HG03108 (cell line): Measurements from ENCODE around the gene ANKMY1.

ENCODE experiments used
- ATAC-seq: cut with Tn5 transposase; IDR thresholded peaks from one replicate; pipeline ENCODE4 v1.9.1; 2021; ENCODE audit warnings: moderate library complexity; ENCODE audit not compliant: unreplicated experiment

ANKMY1 gene

DNA sequence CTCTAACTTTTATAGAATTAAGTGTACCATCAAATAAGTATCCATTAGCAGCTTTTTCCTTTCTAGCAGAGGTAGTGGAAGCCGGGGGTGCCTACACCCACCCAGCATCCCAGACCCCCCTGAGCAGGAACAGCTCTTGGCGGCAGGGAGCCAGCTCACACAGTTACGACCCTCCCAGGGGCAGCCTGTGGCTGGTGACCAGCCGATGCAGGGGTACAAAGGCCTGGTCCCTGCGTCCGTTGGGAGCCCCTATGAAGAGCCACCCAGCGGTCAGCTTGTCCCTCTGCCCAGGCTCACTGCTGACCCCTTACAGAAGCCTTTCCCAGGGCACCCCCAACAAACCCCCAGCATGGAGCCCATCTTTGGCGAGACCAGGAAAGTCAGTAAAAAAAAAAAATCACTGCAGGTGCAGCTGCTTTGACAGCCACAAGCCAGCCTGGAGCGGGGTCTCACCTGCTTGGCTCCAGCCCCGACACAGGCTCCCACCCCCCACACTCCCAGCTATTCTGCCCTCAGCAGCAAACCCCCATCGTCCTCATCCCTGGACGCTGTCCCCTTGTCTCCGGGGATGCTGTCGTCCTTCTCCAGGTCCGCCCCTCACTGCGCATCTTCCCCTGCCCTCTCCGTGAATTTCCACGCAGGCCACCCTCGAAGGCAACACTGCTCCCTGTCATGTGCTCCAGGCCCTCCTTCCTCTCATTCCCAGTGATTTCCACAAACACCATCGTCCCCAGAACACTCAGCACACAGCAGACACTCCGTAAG, 79.3 kb downstream of the ANKMY1 start:
- no peak for ATAC-seq

DNA sequence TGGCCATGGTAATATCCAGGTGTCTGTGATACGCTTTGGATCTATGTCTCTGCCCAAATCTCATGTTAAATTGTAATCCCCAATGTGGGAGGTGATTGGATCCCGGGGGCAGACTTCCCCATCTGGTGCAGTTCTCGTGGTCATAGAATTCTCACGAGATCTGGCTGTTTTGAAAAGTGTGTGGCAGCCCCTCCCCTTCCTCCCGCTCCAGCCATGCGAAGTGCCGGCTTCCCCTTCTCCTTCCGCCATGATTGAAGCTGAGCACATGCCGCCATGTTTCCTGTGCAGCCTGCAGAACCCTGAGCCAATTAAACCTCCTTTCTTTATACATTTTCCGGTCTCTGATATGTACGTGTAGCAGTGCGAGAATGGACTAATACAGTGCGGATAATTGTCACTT, 79.9 kb downstream of the ANKMY1 start:
- no peak for ATAC-seq

DNA sequence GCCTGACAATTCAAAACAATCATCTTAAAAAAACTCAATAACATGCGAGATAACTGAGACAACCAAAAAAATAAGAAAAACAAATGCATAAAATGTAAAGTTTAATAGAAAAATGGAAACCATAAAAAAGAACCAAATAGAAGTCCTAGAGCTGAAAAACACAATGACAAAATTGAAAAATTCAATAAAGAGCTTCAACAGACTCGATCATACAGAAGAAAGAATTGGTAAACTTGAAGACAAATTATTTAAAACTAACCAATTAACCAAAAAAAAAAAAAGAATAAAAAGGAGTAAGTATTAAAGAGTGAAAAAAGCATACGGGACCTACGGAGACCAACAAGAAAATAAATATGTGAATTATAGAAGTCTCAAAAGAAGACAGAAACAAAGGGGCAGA, 84.6 kb downstream of the ANKMY1 start:
- no peak for ATAC-seq

DNA sequence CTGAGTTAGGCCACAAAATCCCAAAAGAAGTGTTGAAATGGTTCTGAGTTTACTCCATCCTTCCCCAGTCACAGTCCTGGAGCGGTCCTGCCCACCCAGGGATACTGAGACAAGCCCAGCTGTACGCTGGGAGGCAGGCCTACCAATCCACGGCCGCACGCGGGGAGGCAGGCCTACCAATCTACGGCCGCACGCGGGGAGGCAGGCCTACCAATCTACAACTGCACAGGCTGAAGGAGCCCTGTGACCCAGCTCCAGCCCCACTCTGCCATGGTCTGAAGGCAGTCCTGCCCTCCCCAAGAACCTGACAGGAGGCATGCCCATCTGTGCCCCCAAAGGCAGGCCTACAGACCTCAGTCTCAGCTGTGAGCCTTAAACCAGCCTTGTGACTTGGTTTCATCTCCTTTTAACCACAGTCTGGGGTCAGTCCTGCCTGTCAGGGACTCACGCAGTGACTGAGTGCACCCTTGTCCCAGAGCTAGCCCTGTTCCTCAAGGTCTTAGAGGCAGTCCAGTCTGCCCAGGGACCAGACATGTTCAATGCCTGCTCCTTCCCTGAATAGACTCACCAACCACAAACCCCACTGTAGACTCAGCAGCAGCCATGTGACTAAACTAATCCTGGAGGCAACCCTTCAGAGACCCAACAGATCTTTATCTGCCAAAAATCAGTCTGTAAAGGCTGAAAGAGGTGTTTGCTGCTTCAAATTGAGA, 85.6 kb downstream of the ANKMY1 start:
- ATAC-seq = no peak

DNA sequence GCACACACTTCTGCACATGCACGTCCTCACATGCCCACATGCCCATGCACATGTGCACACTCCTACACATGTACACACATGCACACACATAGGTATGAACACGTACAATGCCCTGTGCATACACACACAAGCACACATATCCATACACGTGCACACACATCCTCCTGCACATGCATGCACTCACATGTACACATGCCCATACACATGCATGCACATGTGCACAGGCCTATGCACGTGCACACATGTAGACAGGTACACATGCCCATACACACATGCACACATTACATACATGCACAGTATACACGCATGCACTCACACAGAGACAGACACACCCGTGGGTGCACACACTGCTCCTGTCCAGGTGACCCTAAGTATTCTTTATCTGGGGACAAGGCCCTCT, 88.0 kb downstream of the ANKMY1 start:
- ATAC-seq = no peak

DNA sequence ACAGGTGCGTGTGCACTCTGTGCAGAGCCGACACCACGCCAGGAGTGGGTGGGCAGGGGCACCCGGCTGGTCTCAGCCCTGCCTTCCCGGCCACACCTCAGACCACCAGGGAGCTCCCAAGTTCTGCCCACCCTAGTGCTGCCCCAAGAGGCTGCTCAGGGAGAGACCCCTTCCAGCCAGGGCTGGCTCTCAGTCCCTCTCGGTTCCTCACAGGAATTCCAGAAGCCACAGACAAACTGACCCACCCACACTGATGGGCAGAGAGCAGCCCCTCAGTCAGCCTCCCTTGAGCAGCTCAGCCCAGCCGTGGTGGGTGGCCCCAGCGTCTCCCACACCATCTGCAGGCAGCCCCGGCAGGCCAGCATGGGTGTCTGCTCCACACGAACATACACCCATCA, 88.5 kb downstream of the ANKMY1 start:
- no peak for ATAC-seq

DNA sequence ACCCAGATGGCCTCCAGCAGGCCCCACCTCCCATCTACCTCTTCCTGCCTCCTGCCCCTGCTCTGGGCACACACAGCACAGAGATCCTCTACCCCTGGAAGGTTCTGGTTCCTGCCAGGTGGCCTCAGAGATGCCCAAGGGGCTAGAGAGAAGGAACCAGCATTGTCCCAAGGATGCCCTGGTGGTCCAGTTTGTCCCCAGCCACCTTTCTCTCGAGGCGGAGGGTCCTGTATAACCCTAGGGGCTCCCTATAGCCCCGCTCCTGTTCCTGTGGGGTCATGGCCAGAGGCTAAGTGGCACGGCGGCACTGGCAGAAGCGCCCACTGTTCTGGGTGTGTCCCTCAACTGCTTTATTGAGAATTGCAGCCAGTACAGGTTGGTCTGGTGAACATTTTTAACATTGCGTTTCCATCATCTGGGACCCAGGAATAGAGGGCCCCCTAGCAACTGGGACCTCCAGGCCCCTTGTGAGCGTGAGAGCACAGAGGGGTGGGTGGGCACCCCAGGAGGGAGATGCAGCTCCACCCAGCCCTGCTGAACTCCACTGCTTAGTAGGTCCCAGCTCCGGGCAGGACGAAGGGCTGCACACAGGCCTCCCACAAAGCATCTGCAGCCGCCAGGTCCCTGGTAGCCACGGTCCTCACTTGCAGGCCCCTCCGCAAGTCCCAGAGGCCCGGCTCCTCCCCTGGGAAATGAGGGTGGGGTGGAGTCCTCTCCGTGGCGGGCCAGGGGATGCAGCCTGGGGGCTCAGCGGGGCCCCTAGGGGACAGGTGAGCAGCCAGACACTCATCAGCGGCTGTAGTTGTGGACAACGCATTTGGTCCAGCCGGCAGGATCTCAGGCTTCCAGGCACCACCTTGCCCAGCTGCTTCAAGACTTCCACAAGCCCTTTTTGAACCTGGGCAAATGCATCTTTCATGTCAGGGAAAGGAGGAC, 89.2 kb downstream of the ANKMY1 start:
- no peak for ATAC-seq

DNA sequence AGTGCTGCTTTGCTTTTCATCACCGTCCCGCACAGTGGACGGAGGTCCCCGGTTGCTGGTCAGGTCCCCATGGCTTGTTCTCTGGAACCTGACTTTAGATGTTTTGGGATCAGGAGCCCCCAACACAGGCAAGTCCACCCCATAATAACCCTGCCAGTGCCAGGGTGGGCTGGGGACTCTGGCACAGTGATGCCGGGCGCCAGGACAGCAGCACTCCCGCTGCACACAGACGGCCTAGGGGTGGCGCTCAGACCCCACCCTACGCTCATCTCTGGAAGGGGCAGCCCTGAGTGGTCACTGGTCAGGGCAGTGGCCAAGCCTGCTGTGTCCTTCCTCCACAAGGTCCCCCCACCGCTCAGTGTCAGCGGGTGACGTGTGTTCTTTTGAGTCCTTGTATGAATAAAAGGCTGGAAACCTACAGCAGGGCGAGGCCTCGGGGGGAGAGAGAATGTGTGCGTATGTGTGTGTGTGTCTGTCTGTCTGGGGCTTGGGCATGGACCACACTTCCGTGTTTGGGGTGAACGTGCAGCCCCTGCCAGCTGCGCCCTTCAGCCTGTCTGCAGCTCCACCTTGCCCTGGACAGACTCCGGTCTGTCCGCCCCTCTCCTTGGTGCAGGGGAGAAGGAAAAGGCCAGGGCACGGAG, 90.0 kb downstream of the ANKMY1 start:
- ATAC-seq = no peak

DNA sequence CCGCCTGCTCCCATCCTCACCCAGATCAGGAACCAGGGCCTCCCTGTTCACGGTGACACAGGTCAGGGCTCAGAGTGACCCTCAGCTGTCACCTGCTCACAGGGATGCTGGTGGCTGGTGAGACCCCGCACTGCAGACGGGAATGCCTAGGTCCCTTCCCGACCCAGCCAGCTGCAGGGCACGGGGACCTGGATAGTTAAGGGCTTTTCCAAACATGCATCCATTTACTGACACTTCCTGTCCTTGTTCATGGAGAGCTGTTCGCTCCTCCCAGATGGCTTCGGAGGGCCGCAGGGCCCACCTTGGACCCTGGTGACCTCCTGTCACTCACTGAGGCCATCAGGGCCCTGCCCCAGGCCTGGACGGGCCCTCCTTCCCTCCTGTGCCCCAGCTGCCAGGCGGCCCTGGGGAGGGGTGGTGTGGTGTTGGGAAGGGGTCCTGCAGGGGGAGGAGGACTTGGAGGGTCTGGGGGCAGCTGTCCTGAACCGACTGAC, 90.6 kb downstream of the ANKMY1 start:
- ATAC-seq = no peak

DNA sequence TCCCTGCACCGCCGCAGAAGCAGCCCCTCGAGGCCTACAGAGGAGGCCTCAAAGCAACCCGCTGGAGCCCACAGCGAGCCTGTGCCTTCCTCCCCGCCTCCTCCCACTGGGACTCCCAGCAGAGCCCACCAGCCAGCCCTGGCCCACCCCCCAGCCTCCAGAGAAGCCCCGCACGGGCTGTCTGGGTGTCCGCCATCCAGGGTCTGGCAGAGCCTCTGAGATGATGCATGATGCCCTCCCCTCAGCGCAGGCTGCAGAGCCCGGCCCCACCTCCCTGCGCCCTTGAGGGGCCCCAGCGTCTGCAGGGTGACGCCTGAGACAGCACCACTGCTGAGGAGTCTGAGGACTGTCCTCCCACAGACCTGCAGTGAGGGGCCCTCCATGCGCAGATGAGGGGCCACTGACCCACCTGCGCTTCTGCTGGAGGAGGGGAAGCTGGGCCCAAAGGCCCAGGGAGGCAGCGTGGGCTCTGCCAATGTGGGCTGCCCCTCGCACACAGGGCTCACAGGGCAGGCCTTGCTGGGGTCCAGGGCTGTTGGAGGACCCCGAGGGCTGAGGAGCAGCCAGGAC, 91.1 kb downstream of the ANKMY1 start:
- no peak for ATAC-seq

DNA sequence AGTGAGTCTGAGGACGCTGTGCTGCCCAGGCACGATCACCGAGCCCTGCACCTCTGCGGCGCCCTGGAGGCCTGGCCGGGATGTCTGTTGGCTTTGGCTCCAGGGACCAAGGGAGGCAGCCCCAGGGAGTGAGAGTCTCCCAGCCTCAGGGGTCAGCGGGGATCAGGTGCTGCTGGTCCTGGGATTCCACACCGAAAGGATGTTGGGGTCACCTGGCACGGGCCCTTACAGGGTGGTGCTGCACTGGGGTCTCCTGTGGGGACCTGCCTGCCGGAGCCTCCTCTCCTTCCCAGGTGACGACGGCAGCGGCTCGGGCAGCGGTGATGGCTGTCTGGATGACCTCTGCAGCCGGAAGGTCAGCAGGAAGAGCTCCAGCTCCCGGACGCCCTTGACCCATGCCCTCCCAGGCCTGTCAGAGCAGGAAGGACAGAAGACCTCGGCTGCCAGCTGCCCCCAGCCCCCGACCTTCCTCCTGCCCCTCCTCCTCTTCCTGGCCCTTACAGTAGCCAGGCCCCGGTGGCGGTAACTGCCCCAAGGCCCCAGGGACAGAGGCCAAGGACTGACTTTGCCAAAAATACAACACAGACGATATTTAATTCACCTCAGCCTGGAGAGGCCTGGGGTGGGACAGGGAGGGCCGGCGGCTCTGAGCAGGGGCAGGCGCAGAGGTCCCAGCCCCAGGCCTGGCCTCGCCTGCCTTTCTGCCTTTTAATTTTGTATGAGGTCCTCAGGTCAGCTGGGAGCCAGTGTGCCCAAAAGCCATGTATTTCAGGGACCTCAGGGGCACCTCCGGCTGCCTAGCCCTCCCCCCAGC, 91.8 kb downstream of the ANKMY1 start:
- no peak for ATAC-seq

DNA sequence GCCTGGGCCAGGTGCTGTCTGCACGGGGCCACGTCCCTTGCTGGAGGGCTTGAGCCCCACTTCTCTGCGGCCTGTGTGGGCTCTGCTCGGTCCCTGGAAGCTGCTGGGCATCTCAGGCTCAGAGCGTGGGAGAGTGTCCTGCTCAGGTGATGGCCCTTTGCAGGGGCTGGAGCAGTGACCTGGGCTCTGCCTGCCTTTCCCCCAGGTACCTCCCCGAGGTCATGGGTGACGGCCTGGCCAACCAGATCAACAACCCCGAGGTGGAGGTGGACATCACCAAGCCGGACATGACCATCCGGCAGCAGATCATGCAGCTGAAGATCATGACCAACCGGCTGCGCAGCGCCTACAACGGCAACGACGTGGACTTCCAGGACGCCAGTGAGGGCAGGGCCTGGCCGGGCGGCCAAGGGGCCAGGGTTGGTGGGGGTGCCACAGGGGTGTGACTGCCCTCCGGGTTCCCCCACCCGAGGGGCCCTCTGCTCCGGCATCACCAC, 92.5 kb downstream of the ANKMY1 start:
- no peak for ATAC-seq

DNA sequence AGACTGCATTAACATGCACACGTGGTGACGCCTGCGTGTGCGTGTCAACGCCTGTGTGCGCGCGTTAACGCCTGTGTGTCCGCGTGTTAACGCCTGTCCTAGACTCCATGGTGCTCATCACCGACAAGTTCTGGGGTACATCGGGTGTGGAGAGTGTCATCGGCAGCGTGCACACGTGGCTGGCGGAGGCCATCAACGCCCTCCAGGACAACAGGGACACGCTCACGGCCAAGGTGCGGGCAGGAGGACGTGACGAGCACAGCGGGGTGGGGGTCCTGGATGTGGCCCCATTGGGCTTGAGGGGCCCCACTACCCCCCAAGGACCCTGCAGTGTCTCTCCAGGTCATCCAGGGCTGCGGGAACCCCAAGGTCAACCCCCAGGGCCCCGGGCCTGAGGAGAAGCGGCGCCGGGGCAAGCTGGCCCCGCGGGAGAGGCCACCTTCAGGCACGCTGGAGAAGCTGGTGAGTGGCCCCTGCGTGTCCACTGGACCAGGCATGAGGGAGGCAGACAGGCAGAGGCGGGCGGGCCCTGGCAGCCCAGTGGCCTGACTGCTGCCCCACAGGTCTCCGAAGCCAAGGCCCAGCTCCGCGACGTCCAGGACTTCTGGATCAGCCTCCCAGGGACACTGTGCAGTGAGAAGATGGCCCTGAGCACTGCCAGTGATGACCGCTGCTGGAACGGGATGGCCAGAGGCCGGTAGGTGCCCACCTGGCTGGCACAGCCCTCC, 93.1 kb downstream of the ANKMY1 start:
- no peak for ATAC-seq

DNA sequence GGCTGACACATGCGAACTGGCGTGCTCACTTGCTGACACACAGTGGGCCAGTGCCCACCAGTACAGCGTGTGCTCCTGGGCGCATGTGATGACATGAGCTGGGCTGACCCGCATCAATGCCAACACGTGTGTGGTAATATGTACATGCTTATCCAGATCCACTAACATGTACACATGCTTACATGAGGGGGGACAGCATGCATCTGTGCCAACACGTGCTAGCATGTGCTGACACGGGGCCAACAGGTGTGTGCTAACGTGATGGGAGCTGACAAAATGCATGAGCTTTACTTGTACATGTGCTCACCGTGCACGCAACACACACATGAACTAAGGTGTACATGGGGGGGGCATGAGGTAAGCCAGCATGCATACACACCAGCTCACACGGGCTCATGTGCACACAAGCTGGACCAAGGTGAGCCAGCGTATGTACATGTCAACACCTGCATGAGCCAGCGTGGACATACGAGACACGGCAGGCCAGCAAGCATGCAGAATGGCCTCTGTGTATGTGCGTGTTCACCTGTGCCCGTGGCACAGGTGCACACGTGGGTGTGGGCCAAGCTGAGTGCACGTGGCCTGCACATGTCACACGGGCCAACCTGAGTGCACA, 93.8 kb downstream of the ANKMY1 start:
- no peak for ATAC-seq

DNA sequence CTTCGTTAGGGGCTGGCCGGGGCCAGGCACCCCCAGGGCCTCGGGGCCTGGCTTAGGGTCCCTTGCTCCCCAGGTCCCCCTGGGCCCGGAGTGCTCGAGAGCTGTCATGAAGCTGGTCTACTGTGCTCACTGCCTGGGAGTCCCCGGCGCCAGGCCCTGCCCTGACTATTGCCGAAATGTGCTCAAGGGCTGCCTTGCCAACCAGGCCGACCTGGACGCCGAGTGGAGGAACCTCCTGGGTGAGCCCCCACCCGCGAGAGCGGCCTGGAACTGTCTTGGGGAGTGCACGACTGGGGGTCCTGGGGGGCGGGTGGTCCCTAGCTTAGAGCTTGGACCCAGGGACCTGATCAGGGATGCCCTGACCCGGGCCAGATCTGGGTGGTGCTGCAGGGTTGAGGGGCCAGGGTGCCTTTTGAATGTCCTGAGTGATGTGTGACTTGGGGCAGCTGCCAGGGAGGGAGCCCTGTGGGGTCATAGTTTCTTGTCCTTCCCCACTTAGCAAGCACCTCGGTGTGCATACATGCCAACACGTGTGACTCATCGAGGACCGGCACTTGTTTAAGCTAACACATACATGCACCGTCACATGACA, 94.4 kb downstream of the ANKMY1 start:
- no peak for ATAC-seq

DNA sequence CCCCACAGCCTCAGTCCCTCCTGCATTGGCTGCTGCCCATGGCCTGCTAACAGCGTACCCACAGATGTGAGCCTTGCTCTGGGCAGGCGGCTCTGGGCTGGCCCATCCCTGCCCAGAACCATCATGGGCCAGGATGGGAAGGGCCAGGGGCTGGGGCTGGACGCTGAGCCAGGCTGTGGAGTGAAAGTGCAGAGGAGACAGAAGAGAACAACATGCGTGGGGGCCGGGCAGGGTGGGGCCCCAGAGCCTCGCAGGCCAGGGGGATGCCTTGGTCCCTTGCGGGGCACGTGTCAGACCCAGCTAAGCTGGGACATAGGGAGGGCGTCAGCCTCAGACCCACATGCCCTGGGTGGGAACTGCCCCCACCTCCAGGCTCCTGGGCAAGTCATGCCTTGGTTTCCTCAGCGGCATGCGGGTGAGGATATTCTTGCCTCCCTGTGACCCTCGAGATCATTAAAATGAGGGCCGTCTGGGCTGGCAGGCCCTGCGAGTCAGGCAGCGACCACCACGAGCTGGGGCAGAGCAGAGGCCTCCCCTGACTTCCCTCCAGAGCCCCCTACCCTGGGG, 95.0 kb downstream of the ANKMY1 start:
- no peak for ATAC-seq

DNA sequence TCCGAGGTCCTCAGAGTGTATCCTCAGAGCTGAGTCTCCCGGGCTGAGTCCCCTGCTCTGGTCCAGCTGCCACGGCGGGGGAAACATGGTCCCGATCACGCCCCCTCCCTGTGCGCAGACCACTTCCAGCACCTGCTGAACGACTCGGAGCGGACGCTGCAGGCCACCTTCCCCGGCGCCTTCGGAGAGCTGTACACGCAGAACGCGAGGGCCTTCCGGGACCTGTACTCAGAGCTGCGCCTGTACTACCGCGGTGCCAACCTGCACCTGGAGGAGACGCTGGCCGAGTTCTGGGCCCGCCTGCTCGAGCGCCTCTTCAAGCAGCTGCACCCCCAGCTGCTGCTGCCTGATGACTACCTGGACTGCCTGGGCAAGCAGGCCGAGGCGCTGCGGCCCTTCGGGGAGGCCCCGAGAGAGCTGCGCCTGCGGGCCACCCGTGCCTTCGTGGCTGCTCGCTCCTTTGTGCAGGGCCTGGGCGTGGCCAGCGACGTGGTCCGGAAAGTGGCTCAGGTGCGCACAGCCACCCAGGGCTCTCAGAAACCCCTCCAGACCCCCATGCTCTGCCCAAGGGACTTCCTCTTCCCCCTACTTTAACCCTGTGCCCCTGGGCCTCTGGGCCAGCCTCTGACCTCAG, 95.6 kb downstream of the ANKMY1 start:
- no peak for ATAC-seq
